ENCODE measurements around the gene DCAF10.
"Not testable (repeated sequence)": the region's sequence is repeated elsewhere in the genome, so short reads cannot be mapped to it uniquely, and the experiment has no call there.

The DCAF10 gene

GRCh38 chr9:37796232-37796631 lies 4.4 kb upstream of the DCAF10 start:
- Histone ChIP-seq H3K36me3 (ENCODE audit: insufficient read depth, insufficient read length, low read length) (peaks cover 3% of the 10 kb centered on the region), H3K9me3 (ENCODE audit: insufficient read depth, low read length) (no peaks in the 10 kb centered on the region), H3K4me1 (ENCODE audit: insufficient read depth, insufficient read length) (no peaks in the 10 kb centered on the region), H3K9ac (ENCODE audit: insufficient read length, low read depth) (no peak overlapping the region), H3K4me3 (ENCODE audit: insufficient read length, low read depth) (no peak overlapping the region), H3K27me3 (ENCODE audit: insufficient read depth, insufficient read length) (no peaks in the 10 kb centered on the region)
- DNase-seq (ENCODE audit: low read depth, low spot score), result no peak
- TF ChIP-seq YY1 (IDR thresholded peaks at IDR 0.05; ENCODE audit: insufficient read depth, insufficient read length), result no peak
- TF ChIP-seq ZNF274 (IDR thresholded peaks at IDR 0.05; ENCODE audit: low read depth, low read length), result no peak
- no peak for TF ChIP-seq SUZ12 (IDR thresholded peaks at IDR 0.05; ENCODE audit: extremely low read depth, insufficient read depth, insufficient read length)

- no peak overlapping the region for H3K9ac ChIP-seq (ENCODE audit: insufficient read length, low read depth)
- H3K9me3 ChIP-seq (ENCODE audit: insufficient read depth, low read length), result no peaks in the 10 kb centered on the region
- H3K36me3 ChIP-seq (ENCODE audit: insufficient read depth, insufficient read length, low read length), result peaks cover 13% of the 10 kb centered on the region
- H3K4me1 ChIP-seq (ENCODE audit: insufficient read depth, insufficient read length), result no peaks in the 10 kb centered on the region
- no peak overlapping the region for H3K4me3 ChIP-seq (ENCODE audit: insufficient read length, low read depth)
- H3K27me3 ChIP-seq (ENCODE audit: insufficient read depth, insufficient read length), result no peaks in the 10 kb centered on the region
- no peak for TF ChIP-seq ZNF274 (IDR thresholded peaks at IDR 0.05; ENCODE audit: low read depth, low read length)
- TF ChIP-seq SUZ12 (IDR thresholded peaks at IDR 0.05; ENCODE audit: extremely low read depth, insufficient read depth, insufficient read length), result no peak
- no peak for DNase-seq (ENCODE audit: low read depth, low spot score)
Measured at GRCh38 chr9:37798677-37799076, 1.9 kb upstream of the DCAF10 start.

GRCh38 chr9:37801287-37801850 lies 772 bp downstream of the DCAF10 start:
- peaks cover 13% of the 10 kb centered on the region for H3K36me3 ChIP-seq (ENCODE audit: insufficient read depth, insufficient read length, low read length)
- peak; percentile 22 for DNase-seq (ENCODE audit: low read depth, low spot score)
- TF ChIP-seq YY1 (IDR thresholded peaks at IDR 0.05; ENCODE audit: insufficient read depth, insufficient read length) (no peak), SUZ12 (IDR thresholded peaks at IDR 0.05; ENCODE audit: extremely low read depth, insufficient read depth, insufficient read length) (no peak), ZNF274 (IDR thresholded peaks at IDR 0.05; ENCODE audit: low read depth, low read length) (no peak)
- peak overlapping the region; percentile 88 for H3K4me3 ChIP-seq (ENCODE audit: insufficient read length, low read depth)
- no peaks in the 10 kb centered on the region for H3K4me1 ChIP-seq (ENCODE audit: insufficient read depth, insufficient read length)
- no peaks in the 10 kb centered on the region for H3K9me3 ChIP-seq (ENCODE audit: insufficient read depth, low read length)
- peak overlapping the region; percentile 95 for H3K9ac ChIP-seq (ENCODE audit: insufficient read length, low read depth)
- H3K27me3 ChIP-seq (ENCODE audit: insufficient read depth, insufficient read length), result no peaks in the 10 kb centered on the region

- Histone ChIP-seq H3K9ac (ENCODE audit: insufficient read length, low read depth) (peak overlapping the region; percentile 95), H3K4me3 (ENCODE audit: insufficient read length, low read depth) (peak overlapping the region; percentile 88), H3K4me1 (ENCODE audit: insufficient read depth, insufficient read length) (no peaks in the 10 kb centered on the region), H3K9me3 (ENCODE audit: insufficient read depth, low read length) (no peaks in the 10 kb centered on the region), H3K27me3 (ENCODE audit: insufficient read depth, insufficient read length) (no peaks in the 10 kb centered on the region), H3K36me3 (ENCODE audit: insufficient read depth, insufficient read length, low read length) (peaks cover 14% of the 10 kb centered on the region)
- TF ChIP-seq YY1 (IDR thresholded peaks at IDR 0.05; ENCODE audit: insufficient read depth, insufficient read length), result no peak
- TF ChIP-seq SUZ12 (IDR thresholded peaks at IDR 0.05; ENCODE audit: extremely low read depth, insufficient read depth, insufficient read length), result no peak
- no peak for TF ChIP-seq ZNF274 (IDR thresholded peaks at IDR 0.05; ENCODE audit: low read depth, low read length)
- DNase-seq (ENCODE audit: low read depth, low spot score), result no peak
Measured at GRCh38 chr9:37801959-37802711, 1.5 kb downstream of the DCAF10 start.

- no peak for TF ChIP-seq YY1 (IDR thresholded peaks at IDR 0.05; ENCODE audit: insufficient read depth, insufficient read length)
- no peak for TF ChIP-seq ZNF274 (IDR thresholded peaks at IDR 0.05; ENCODE audit: low read depth, low read length)
- no peak for TF ChIP-seq SUZ12 (IDR thresholded peaks at IDR 0.05; ENCODE audit: extremely low read depth, insufficient read depth, insufficient read length)
- Histone ChIP-seq H3K9me3 (ENCODE audit: insufficient read depth, low read length) (no peaks in the 10 kb centered on the region), H3K36me3 (ENCODE audit: insufficient read depth, insufficient read length, low read length) (peaks cover 18% of the 10 kb centered on the region), H3K9ac (ENCODE audit: insufficient read length, low read depth) (no peak overlapping the region), H3K4me1 (ENCODE audit: insufficient read depth, insufficient read length) (no peaks in the 10 kb centered on the region), H3K27me3 (ENCODE audit: insufficient read depth, insufficient read length) (no peaks in the 10 kb centered on the region), H3K4me3 (ENCODE audit: insufficient read length, low read depth) (no peak overlapping the region)
- no peak for DNase-seq (ENCODE audit: low read depth, low spot score)
Measured at GRCh38 chr9:37806271-37806670, 5.7 kb downstream of the DCAF10 start.

GRCh38 chr9:37809676-37810075 lies 9.1 kb downstream of the DCAF10 start:
- H3K36me3 ChIP-seq (ENCODE audit: insufficient read depth, insufficient read length, low read length); H3K27me3 ChIP-seq (ENCODE audit: insufficient read depth, insufficient read length); H3K4me3 ChIP-seq (ENCODE audit: insufficient read length, low read depth); H3K9ac ChIP-seq (ENCODE audit: insufficient read length, low read depth); DNase-seq (ENCODE audit: low read depth, low spot score); H3K4me1 ChIP-seq (ENCODE audit: insufficient read depth, insufficient read length); H3K9me3 ChIP-seq (ENCODE audit: insufficient read depth, low read length): not testable (repeated sequence)

- no peak for DNase-seq (ENCODE audit: low read depth, low spot score)
- TF ChIP-seq YY1 (IDR thresholded peaks at IDR 0.05; ENCODE audit: insufficient read depth, insufficient read length) (no peak), SUZ12 (IDR thresholded peaks at IDR 0.05; ENCODE audit: extremely low read depth, insufficient read depth, insufficient read length) (no peak), ZNF274 (IDR thresholded peaks at IDR 0.05; ENCODE audit: low read depth, low read length) (no peak)
- no peak overlapping the region for H3K9ac ChIP-seq (ENCODE audit: insufficient read length, low read depth)
- H3K9me3 ChIP-seq (ENCODE audit: insufficient read depth, low read length), result no peaks in the 10 kb centered on the region
- peaks cover 7% of the 10 kb centered on the region for H3K36me3 ChIP-seq (ENCODE audit: insufficient read depth, insufficient read length, low read length)
- no peaks in the 10 kb centered on the region for H3K27me3 ChIP-seq (ENCODE audit: insufficient read depth, insufficient read length)
- H3K4me3 ChIP-seq (ENCODE audit: insufficient read length, low read depth), result no peak overlapping the region
- no peaks in the 10 kb centered on the region for H3K4me1 ChIP-seq (ENCODE audit: insufficient read depth, insufficient read length)
Measured at GRCh38 chr9:37811906-37812476, 11.4 kb downstream of the DCAF10 start.
